CD14-positive monocyte (primary cell): ENCODE measurements around the gene MAGI3. TPM values are rescaled to one million over a fixed set of nuclear protein-coding genes. Genes with fewer than 3 reads are reported as not detected.

ENCODE experiments used
- DNase-seq, 3 donors: peaks; one replicate each; pipeline ENCODE4 v3.0.0-alpha.2; 2011 to 2022
- H2AFZ ChIP-seq: 2 replicates; pipeline ENCODE4 v1.6.0; 2012; ENCODE audit warnings: mild to moderate bottlenecking, low read depth, low read length, inconsistent platforms; ENCODE audit not compliant: insufficient read depth, poor library complexity, severe bottlenecking
- H3K27ac ChIP-seq, 2 donors: 1 replicate in 1 of 2; 2 replicates in 1 of 2; pipeline ENCODE4 v1.5.1; 2012 to 2013; ENCODE audit warnings: low read length in 2 of 2, control low read depth in 1 of 2, inconsistent platforms in 1 of 2, low read depth in 1 of 2, mild to moderate bottlenecking in 1 of 2
- H3K27me3 ChIP-seq, 2 donors: one replicate each; pipeline versions ENCODE4 v1.6.0 to v1.6.1; 2011 to 2013; ENCODE audit warnings: low read length in 2 of 2; ENCODE audit not compliant: control insufficient read depth in 2 of 2, insufficient read depth in 2 of 2
- H3K36me3 ChIP-seq, 2 donors: replicated peaks in 1 of 2; 1 replicate in 1 of 2; 2 replicates in 1 of 2; pipeline versions ENCODE4 v1.5.1 to v1.6.1; 2012 to 2013; ENCODE audit warnings: low read length in 2 of 2, control low read depth in 1 of 2, inconsistent platforms in 1 of 2, mild to moderate bottlenecking in 1 of 2; ENCODE audit not compliant: insufficient read depth in 2 of 2, control insufficient read depth in 1 of 2
- H3K4me1 ChIP-seq, 2 donors: 1 replicate in 1 of 2; 2 replicates in 1 of 2; pipeline versions ENCODE4 v1.5.1 to v1.6.1; 2012 to 2013; ENCODE audit warnings: low read length in 2 of 2, control low read depth in 1 of 2, inconsistent platforms in 1 of 2, mild to moderate bottlenecking in 1 of 2, moderate library complexity in 1 of 2; ENCODE audit not compliant: insufficient read depth in 2 of 2, control insufficient read depth in 1 of 2
- H3K4me2 ChIP-seq: replicated peaks from 2 replicates; pipeline ENCODE3; 2012; ENCODE audit warnings: low read length, moderate library complexity, mild to moderate bottlenecking; ENCODE audit not compliant: poor library complexity, severe bottlenecking; ENCODE audit errors: extremely low read depth
- H3K4me3 ChIP-seq, 3 experiments: fragments of 200-600 bp in 1 of 3; sonication (generic) in 1 of 3; replicated peaks in 1 of 3; 1 replicate in 2 of 3; 2 replicates in 1 of 3; pipeline ENCODE4 v1.5.1; 2011 to 2013; ENCODE audit warnings: low read length in 3 of 3, mild to moderate bottlenecking in 3 of 3, control low read depth in 2 of 3, low read depth in 2 of 3, inconsistent platforms in 1 of 3, moderate library complexity in 1 of 3
- H3K79me2 ChIP-seq: 2 replicates; pipeline ENCODE4 v1.6.0; 2012; ENCODE audit warnings: mild to moderate bottlenecking, control low read depth, inconsistent platforms, low read length, moderate library complexity; ENCODE audit not compliant: insufficient read depth
- H3K9ac ChIP-seq: 2 replicates; pipeline ENCODE4 v1.6.0; 2017; ENCODE audit warnings: low read length, mild to moderate bottlenecking; ENCODE audit not compliant: insufficient read depth, poor library complexity, severe bottlenecking
- H3K9me3 ChIP-seq, 2 donors: replicated peaks in 1 of 2; 1 replicate in 1 of 2; 2 replicates in 1 of 2; pipeline versions ENCODE4 v1.5.1 to v1.6.1; 2012 to 2013; ENCODE audit warnings: low read length in 2 of 2, control low read depth in 1 of 2; ENCODE audit not compliant: control insufficient read depth in 1 of 2, insufficient read depth in 1 of 2
- H4K20me1 ChIP-seq: 2 replicates; pipeline ENCODE4 v1.6.0; 2012; ENCODE audit warnings: mild to moderate bottlenecking, low read length, control low read depth, moderate library complexity; ENCODE audit not compliant: insufficient read depth
- H3K27ac Mint-ChIP-seq, 7 donors: one replicate each; pipeline ENCODE4 v1.8.0; 2020; ENCODE audit warnings: mild to moderate bottlenecking in 7 of 7, mixed read lengths in 7 of 7, moderate library complexity in 6 of 7, inconsistent platforms in 2 of 7
- H3K27me3 Mint-ChIP-seq, 3 donors: one replicate each; pipeline ENCODE4 v1.8.0; 2021 to 2022; ENCODE audit warnings: low read depth in 3 of 3, mild to moderate bottlenecking in 3 of 3, mixed read lengths in 3 of 3, moderate library complexity in 3 of 3, inconsistent platforms in 1 of 3
- H3K36me3 Mint-ChIP-seq, 2 donors: one replicate each; pipeline ENCODE4 v1.8.0; 2020; ENCODE audit warnings: mixed read lengths in 2 of 2, inconsistent platforms in 1 of 2, mild to moderate bottlenecking in 1 of 2
- H3K4me1 Mint-ChIP-seq: one replicate; pipeline ENCODE4 v1.8.0; 2020; ENCODE audit warnings: mild to moderate bottlenecking, mixed read lengths
- H3K4me3 Mint-ChIP-seq, 2 donors: one replicate each; pipeline ENCODE4 v1.8.0; 2020; ENCODE audit warnings: mild to moderate bottlenecking in 2 of 2, mixed read lengths in 2 of 2, moderate library complexity in 1 of 2
- H3K9me3 Mint-ChIP-seq, 7 donors: one replicate each; pipeline ENCODE4 v1.8.0; 2020 to 2022; ENCODE audit warnings: mixed read lengths in 7 of 7, mild to moderate bottlenecking in 6 of 7, moderate library complexity in 6 of 7, inconsistent platforms in 2 of 7
- WGBS: methylation state at CpG from one replicate; pipeline ENCODE4 v1.1.5; 2013; ENCODE audit warnings: missing lambda C conversion rate; ENCODE audit not compliant: insufficient coverage; 5-methylcytosine and 5-hydroxymethylcytosine counted together
- intact Hi-C, 2 donors: fragments of 100-400 bp; cut with micrococcal nuclease; formaldehyde crosslinking; loops; one replicate each; pipeline versions ENCODE4 v1.15.0 to v1.15.1; 2023
- polyA plus RNA-seq, 3 donors: library from polyadenylated mRNA; depleted of rRNA in 1 of 3; unstranded in 2 of 3; stranded (reverse) in 1 of 3; fragments of 300-500 nt in 2 of 3; fragments of >200 nt in 1 of 3; fragmentation: Illumina TruSeq in 2 of 3; gene quantifications; 1 replicate in 2 of 3; 2 replicates in 1 of 3; pipeline ENCODE4 v1.2.3, GENCODE V29; 2012 to 2021
- TF ChIP-seq, protein P1 (sequence below): fragments of 200-600 bp; IDR thresholded peaks from one replicate; pipeline ENCODE4 v1.8.0; 2022; ENCODE audit warnings: antibody characterized with exemption, mild to moderate bottlenecking

MAGI3 gene
- polyA plus RNA-seq, 3 donors: 0.36 to 0.58 (median 0.43) TPM

DNA sequence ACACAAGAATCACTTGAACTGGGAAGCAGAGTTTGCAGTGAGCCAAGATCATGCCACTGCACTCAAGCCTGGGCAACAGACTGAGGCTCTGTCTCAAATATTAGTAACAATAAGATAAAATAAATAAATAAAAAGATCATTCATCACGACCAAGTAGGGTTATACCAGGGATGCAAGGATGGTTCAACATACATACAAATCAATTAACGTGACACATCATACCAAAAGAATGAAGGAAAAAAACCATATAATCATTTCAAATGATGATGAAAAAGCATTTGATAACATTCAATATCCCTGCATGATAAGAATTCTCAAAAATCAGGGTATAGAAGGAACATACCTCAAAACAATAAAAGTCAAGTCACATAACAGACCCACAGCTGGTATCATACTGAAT lies 330.7 kb downstream of the MAGI3 start:
- no peak overlapping the region for H2AFZ ChIP-seq
- no CpG with 5 or more reads among the region's 2 CpGs for WGBS
- Mint-ChIP-seq H3K27me3 (no peaks in the 10 kb centered on the region), H3K4me1 (no peaks in the 10 kb centered on the region), H3K4me3 (no peak overlapping the region), H3K27ac (no peak overlapping the region), H3K36me3 (peaks cover 72 to 93% of the 10 kb centered on the region in 2 donors), H3K9me3 (peaks cover 31 to 52% (median 48%) of the 10 kb centered on the region in 7 donors)
- no peak overlapping the region for H3K4me2 ChIP-seq
- no peak overlapping the region for H3K9ac ChIP-seq
- H3K36me3 ChIP-seq: peaks cover 28 to 80% of the 10 kb centered on the region in 2 donors
- intact Hi-C loops: no loop called here
- no peak overlapping the region for H3K4me3 ChIP-seq
- no peak for DNase-seq
- H4K20me1 ChIP-seq: no peaks in the 10 kb centered on the region
- no peaks in the 10 kb centered on the region for H3K27me3 ChIP-seq
- TF ChIP-seq, protein P1, sequence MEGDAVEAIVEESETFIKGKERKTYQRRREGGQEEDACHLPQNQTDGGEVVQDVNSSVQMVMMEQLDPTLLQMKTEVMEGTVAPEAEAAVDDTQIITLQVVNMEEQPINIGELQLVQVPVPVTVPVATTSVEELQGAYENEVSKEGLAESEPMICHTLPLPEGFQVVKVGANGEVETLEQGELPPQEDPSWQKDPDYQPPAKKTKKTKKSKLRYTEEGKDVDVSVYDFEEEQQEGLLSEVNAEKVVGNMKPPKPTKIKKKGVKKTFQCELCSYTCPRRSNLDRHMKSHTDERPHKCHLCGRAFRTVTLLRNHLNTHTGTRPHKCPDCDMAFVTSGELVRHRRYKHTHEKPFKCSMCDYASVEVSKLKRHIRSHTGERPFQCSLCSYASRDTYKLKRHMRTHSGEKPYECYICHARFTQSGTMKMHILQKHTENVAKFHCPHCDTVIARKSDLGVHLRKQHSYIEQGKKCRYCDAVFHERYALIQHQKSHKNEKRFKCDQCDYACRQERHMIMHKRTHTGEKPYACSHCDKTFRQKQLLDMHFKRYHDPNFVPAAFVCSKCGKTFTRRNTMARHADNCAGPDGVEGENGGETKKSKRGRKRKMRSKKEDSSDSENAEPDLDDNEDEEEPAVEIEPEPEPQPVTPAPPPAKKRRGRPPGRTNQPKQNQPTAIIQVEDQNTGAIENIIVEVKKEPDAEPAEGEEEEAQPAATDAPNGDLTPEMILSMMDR: no peak
- H3K9me3 ChIP-seq: peaks cover 28 to 32% of the 10 kb centered on the region in 2 donors
- H3K27ac ChIP-seq: no peak overlapping the region
- H3K4me1 ChIP-seq: no peaks in the 10 kb centered on the region
- no peaks in the 10 kb centered on the region for H3K79me2 ChIP-seq

DNA sequence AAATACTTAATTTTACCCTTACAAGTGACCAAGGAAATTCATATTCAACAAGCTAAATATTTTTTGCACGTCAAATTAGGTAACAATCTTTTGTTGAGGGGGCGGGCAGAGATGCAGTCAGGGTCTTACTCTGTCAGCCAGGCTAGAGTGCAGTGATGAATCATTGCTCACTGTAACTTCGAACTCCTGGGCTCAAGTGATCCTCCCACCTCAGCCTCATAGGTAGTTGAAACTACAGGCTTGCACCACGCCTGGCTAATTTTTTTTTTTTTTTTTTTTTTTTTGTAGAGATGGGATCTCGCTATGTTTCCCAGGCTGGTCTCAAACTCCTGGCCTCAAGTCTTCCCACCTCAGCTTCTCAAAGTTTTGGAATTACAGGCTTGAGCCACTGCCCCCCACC lies 342.5 kb downstream of the MAGI3 start:
- no peak for DNase-seq
- Histone ChIP-seq H2AFZ (no peak overlapping the region), H4K20me1 (no peaks in the 10 kb centered on the region), H3K4me3 (no peak overlapping the region), H3K9ac (no peak overlapping the region), H3K27ac (no peak overlapping the region), H3K4me1 (no peaks in the 10 kb centered on the region), H3K4me2 (no peak overlapping the region), H3K79me2 (no peaks in the 10 kb centered on the region), H3K27me3 (no peaks in the 10 kb centered on the region), H3K9me3 (no peaks in the 10 kb centered on the region), H3K36me3 (peaks cover 13 to 51% of the 10 kb centered on the region in 2 donors)
- Mint-ChIP-seq H3K27ac (no peak overlapping the region), H3K4me3 (no peak overlapping the region), H3K4me1 (peaks cover 8% of the 10 kb centered on the region), H3K36me3 (peaks cover 51 to 64% of the 10 kb centered on the region in 2 donors), H3K9me3 (peaks cover 0 to 1% (median 0%) of the 10 kb centered on the region in 7 donors), H3K27me3 (peaks cover 0 to 2% (median 0%) of the 10 kb centered on the region in 3 donors)
- 100% methylated on average over 2 of the region's 5 CpGs for WGBS
- intact Hi-C loops: no loop called here
- TF ChIP-seq, protein P1: no peak
